Right cardiac atrium (tissue), 5 donors: ENCODE results near the gene MYH9. TPM values are rescaled to one million over a fixed set of nuclear protein-coding genes. Genes with fewer than 3 reads are reported as not detected.

Experiments
- ATAC-seq, 2 donors: fragments of 200-7000 bp; cut with Tn5 transposase; one replicate each; pipeline versions ENCODE4 v1.8.0 to v1.9.1; 2020; ENCODE audit warnings: moderate library complexity in 2 of 2, mild to moderate bottlenecking in 1 of 2
- DNase-seq, 3 donors: peaks; one replicate each; pipeline ENCODE4 v3.0.0-alpha.2; 2020
- H3K27ac ChIP-seq: one replicate; pipeline ENCODE4 v1.5.1; 2013; ENCODE audit warnings: mild to moderate bottlenecking, low read length, control low read depth, moderate library complexity
- H3K27me3 ChIP-seq: one replicate; pipeline ENCODE4 v1.6.1; 2013; ENCODE audit not compliant: control insufficient read depth, insufficient read depth
- H3K4me1 ChIP-seq: one replicate; pipeline ENCODE4 v1.6.1; 2013; ENCODE audit warnings: low read length; ENCODE audit not compliant: control insufficient read depth, insufficient read depth
- H3K4me3 ChIP-seq: one replicate; pipeline ENCODE4 v1.5.1; 2013; ENCODE audit warnings: low read length, control low read depth
- H3K9me3 ChIP-seq: one replicate; pipeline ENCODE4 v1.6.1; 2013; ENCODE audit warnings: low read length; ENCODE audit not compliant: control insufficient read depth
- WGBS: extraction: QIAGEN DNeasy Blood & Tissue Kit; methylation state at CpG from one replicate; pipeline ENCODE4 v1.1.7; 2013; 5-methylcytosine and 5-hydroxymethylcytosine counted together
- intact Hi-C, 4 donors: fragments of 100-400 bp; cut with DNase I; formaldehyde crosslinking; loops; one replicate each; pipeline versions ENCODE4 v1.11.0 to v1.14.0; 2022 to 2023
- polyA plus RNA-seq: library from polyadenylated mRNA; stranded (reverse); fragments of 200-250 nt; gene quantifications from one replicate; pipeline ENCODE4 v1.2.3, GENCODE V29; 2013
- total RNA-seq, 4 donors: library from RNA; stranded (reverse); fragmentation: NEBNext Ultra II Directional; extraction: Animal tissue kit (Norgen Biotek cat#: 25700); gene quantifications; one replicate each; pipeline ENCODE4 v1.2.1, GENCODE V29; 2021
- donor health status: healthy with polysubstance abuse.
- donor health status: DM: no; HTN: yes; CAD: no.
- donor health status: DM: no; HTN: no; CAD: no.
- donor health status: DM: no; HTN: yes; CAD: no; lungs with severe emphysema.
- donor health status: DM: yes; HTN: yes; CAD: no.

The MYH9 gene
- total and polyA plus RNA-seq, 5 donors: 92.5 to 224 (median 146) TPM

- peak overlapping the region; percentile 75 for H3K27ac ChIP-seq
- H3K27me3 ChIP-seq: no peaks in the 10 kb centered on the region
- no peak overlapping the region for H3K4me3 ChIP-seq
- peak; percentile 67 to 80 for ATAC-seq
- H3K4me1 ChIP-seq: peaks cover 54% of the 10 kb centered on the region
- no peaks in the 10 kb centered on the region for H3K9me3 ChIP-seq
- peak; percentile 87 to 92 (median 90) for DNase-seq
- 41% methylated on average over 16 of the region's 16 CpGs for WGBS
- intact Hi-C loops: no loop called here
Measured at GRCh38 chr22:36352803-36353507, 34.8 kb downstream of the MYH9 start.

GRCh38 chr22:36351921-36352802 is 35.6 kb downstream of the MYH9 start:
- Histone ChIP-seq H3K27ac (peak overlapping the region; percentile 75), H3K27me3 (no peaks in the 10 kb centered on the region), H3K9me3 (no peaks in the 10 kb centered on the region), H3K4me1 (peaks cover 48% of the 10 kb centered on the region), H3K4me3 (no peak overlapping the region)
- DNase-seq: peak in 2 of 3 donors; percentile 62 to 65
- WGBS: 33% methylated on average over 22 of the region's 22 CpGs
- ATAC-seq: peak; percentile 1 to 4
- intact Hi-C loops: no loop called here

GRCh38 chr22:36350751-36351594 is 36.8 kb downstream of the MYH9 start:
- no peak for ATAC-seq

GRCh38 chr22:36349726-36350125 is 38.0 kb downstream of the MYH9 start:
- intact Hi-C loops: no loop called here
- 68% methylated on average over 2 of the region's 2 CpGs for WGBS
- H3K9me3 ChIP-seq: no peaks in the 10 kb centered on the region
- no peak for DNase-seq
- ATAC-seq: peak in 1 of 2 donors; percentile 15
- H3K4me1 ChIP-seq: peaks cover 43% of the 10 kb centered on the region
- no peak overlapping the region for H3K4me3 ChIP-seq
- H3K27me3 ChIP-seq: no peaks in the 10 kb centered on the region
- no peak overlapping the region for H3K27ac ChIP-seq

More at GRCh38 chr22:36350751-36351594, 36.8 kb downstream of the MYH9 start:
- DNase-seq: peak in 2 of 3 donors; percentile 67 to 72
- intact Hi-C loops: no loop called here
- H3K9me3 ChIP-seq: no peaks in the 10 kb centered on the region
- H3K4me3 ChIP-seq: no peak overlapping the region
- 40% methylated on average over 14 of the region's 14 CpGs for WGBS
- H3K27ac ChIP-seq: peak overlapping the region; percentile 75
- H3K27me3 ChIP-seq: no peaks in the 10 kb centered on the region
- peaks cover 50% of the 10 kb centered on the region for H3K4me1 ChIP-seq

- Histone ChIP-seq H3K27me3 (no peaks in the 10 kb centered on the region), H3K27ac (peak overlapping the region; percentile 11), H3K4me1 (peaks cover 47% of the 10 kb centered on the region), H3K4me3 (no peak overlapping the region), H3K9me3 (no peaks in the 10 kb centered on the region)
- 76% methylated on average over 14 of the region's 14 CpGs for WGBS
- no peak for ATAC-seq
- intact Hi-C loops: no loop called here
- peak in 1 of 3 donors; percentile 46 for DNase-seq
Measured at GRCh38 chr22:36348760-36349159, 39.0 kb downstream of the MYH9 start.

- ATAC-seq: no peak
- WGBS: 54% methylated on average over 5 of the region's 5 CpGs
- intact Hi-C loops: no loop called here
- Histone ChIP-seq H3K27me3 (no peaks in the 10 kb centered on the region), H3K4me1 (peaks cover 48% of the 10 kb centered on the region), H3K9me3 (no peaks in the 10 kb centered on the region), H3K27ac (no peak overlapping the region), H3K4me3 (no peak overlapping the region)
- peak in 2 of 3 donors; percentile 69 to 71 for DNase-seq
Measured at GRCh38 chr22:36347094-36347493, 40.7 kb downstream of the MYH9 start.

DNA sequence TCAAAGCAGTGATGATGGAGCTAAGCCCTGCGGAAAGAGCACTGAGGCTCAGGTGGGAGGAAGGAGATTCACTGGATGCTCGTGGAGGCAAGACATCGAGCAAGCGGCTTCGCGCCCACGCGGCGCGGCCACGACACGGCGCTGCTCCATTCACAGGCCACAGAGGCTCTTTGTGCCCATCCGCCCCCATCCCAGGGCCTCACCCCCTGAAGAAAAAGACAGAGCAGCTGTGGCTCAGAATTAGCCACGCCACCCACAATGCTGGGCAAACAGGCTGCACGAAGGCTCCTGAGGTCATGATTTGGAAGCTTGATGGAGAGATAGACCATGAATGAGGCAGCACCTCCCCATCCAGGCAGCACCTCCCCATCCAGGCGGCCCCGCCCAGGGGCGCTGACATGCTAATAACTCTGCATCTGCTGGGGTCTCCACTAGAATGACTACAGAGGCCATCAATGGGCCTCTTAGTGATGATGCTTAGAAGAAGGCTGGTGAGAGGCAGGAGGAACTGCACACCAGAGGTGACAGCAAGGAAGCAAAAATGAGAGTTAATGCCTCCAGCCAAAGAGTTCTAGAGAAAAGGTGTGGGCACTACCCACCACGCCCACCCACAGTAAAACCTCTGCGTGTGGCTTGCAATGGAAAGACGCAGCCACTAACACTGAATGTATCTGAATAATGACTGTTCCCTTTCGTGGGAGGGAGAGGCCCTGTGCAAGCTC is 43.5 kb downstream of the MYH9 start:
- intact Hi-C loops: no loop called here
- peak in 2 of 3 donors; percentile 54 to 63 for DNase-seq
- no peak for ATAC-seq
- no peaks in the 10 kb centered on the region for H3K9me3 ChIP-seq
- H3K4me3 ChIP-seq: no peak overlapping the region
- WGBS: 85% methylated on average over 23 of the region's 23 CpGs
- H3K27me3 ChIP-seq: no peaks in the 10 kb centered on the region
- peaks cover 30% of the 10 kb centered on the region for H3K4me1 ChIP-seq
- H3K27ac ChIP-seq: peak overlapping the region; percentile 81

GRCh38 chr22:36343720-36344105 is 44.1 kb downstream of the MYH9 start:
- Histone ChIP-seq H3K9me3 (no peaks in the 10 kb centered on the region), H3K27me3 (no peaks in the 10 kb centered on the region), H3K4me1 (peaks cover 26% of the 10 kb centered on the region), H3K4me3 (no peak overlapping the region), H3K27ac (peak overlapping the region; percentile 81)
- DNase-seq (peak in 2 of 3 donors; percentile 56 to 64), ATAC-seq (peak; percentile 23 to 47)
- intact Hi-C loops: no loop called here
- 29% methylated on average over 9 of the region's 9 CpGs for WGBS

- intact Hi-C loops: no loop called here
- no peaks in the 10 kb centered on the region for H3K27me3 ChIP-seq
- DNase-seq: peak in 1 of 3 donors; percentile 19
- ATAC-seq: no peak
- no peaks in the 10 kb centered on the region for H3K9me3 ChIP-seq
- H3K4me3 ChIP-seq: no peak overlapping the region
- H3K4me1 ChIP-seq: peaks cover 26% of the 10 kb centered on the region
- 74% methylated on average over 5 of the region's 5 CpGs for WGBS
- H3K27ac ChIP-seq: peak overlapping the region; percentile 81
Measured at GRCh38 chr22:36343070-36343719, 44.6 kb downstream of the MYH9 start.

- whole genome bisulfite sequencing: 69% methylated on average over 10 of the region's 10 CpGs
- Histone ChIP-seq H3K4me3 (no peak overlapping the region), H3K27me3 (no peaks in the 10 kb centered on the region), H3K9me3 (no peaks in the 10 kb centered on the region), H3K27ac (peak overlapping the region; percentile 6), H3K4me1 (peaks cover 23% of the 10 kb centered on the region)
- ATAC-seq: no peak
- intact Hi-C loops: no loop called here
- peak in 1 of 3 donors; percentile 25 for DNase-seq
Measured at GRCh38 chr22:36341640-36342041, 46.1 kb downstream of the MYH9 start.
